ENCODE measurements around the gene PDIK1L. TPM values are rescaled to one million over a fixed set of nuclear protein-coding genes. Genes with fewer than 3 reads are reported as not detected.
"Not testable (repeated sequence)": the region's sequence is repeated elsewhere in the genome, so short reads cannot be mapped to it uniquely, and the experiment has no call there.

PDIK1L gene
- total RNA-seq, 4 donors from 2014 or later = 5.1 to 6.4 (median 5.7) TPM

GRCh38 chr1:26105226-26105548, 6.4 kb upstream of the PDIK1L start:
- intact Hi-C loops (cut with DNase I) = loop anchor here (2.0 to 5.0 kb wide), 3 partner anchors 40 to 68 kb away; no protein-coding TSS in a partner anchor
- H3K36me3 ChIP-seq; H3K27me3 ChIP-seq; H3K4me3 ChIP-seq; H3K4me1 ChIP-seq; H3K9me3 ChIP-seq; DNase-seq (ENCODE audit: extremely low spot score); H3K27ac ChIP-seq (replicated peaks in 1 of 4): not testable (repeated sequence)
- 44% methylated on average over 5 of the region's 5 CpGs for WGBS
- TF ChIP-seq CTCF (IDR thresholded peaks at IDR 0.05) = peak in 1 of 3 experiments; percentile 1

- intact Hi-C loops (cut with DNase I) = loop anchor here (5.0 kb wide), 3 partner anchors 53 to 123 kb away; partner anchors contain the start of gene CEP85
- Histone ChIP-seq H3K4me3 (no peak overlapping the region), H3K4me1 (peaks cover 26 to 28% (median 28%) of the 10 kb centered on the region in 4 donors), H3K27ac (replicated peaks in 1 of 4) (peak overlapping the region in 1 of 4 donors; percentile 94), H3K27me3 (no peaks in the 10 kb centered on the region), H3K9me3 (no peaks in the 10 kb centered on the region), H3K36me3 (peaks cover 0 to 3% (median 1%) of the 10 kb centered on the region in 4 donors)
- DNase-seq (ENCODE audit: extremely low spot score) = no peak
- 89% methylated on average over 5 of the region's 5 CpGs for WGBS
- TF ChIP-seq POLR2A (IDR thresholded peaks at IDR 0.05; ENCODE audit: low read depth) (no peak), EP300 (IDR thresholded peaks at IDR 0.05) (no peak), POLR2AphosphoS5 (IDR thresholded peaks at IDR 0.05) (no peak), CTCF (IDR thresholded peaks at IDR 0.05) (no peak)
Observed at GRCh38 chr1:26109229-26110164, 2.1 kb upstream of the PDIK1L start.

GRCh38 chr1:26110731-26111529, 694 bp upstream of the PDIK1L start:
- peak; percentile 94 for DNase-seq (ENCODE audit: extremely low spot score)
- Histone ChIP-seq H3K4me1 (peaks cover 25 to 35% (median 27%) of the 10 kb centered on the region in 4 donors), H3K4me3 (peak overlapping the region; percentile 95 to 100 (median 98)), H3K27ac (replicated peaks in 1 of 4) (peak overlapping the region; percentile 92 to 97 (median 94)), H3K27me3 (no peaks in the 10 kb centered on the region), H3K36me3 (peaks cover 0 to 18% (median 8%) of the 10 kb centered on the region in 4 donors), H3K9me3 (no peaks in the 10 kb centered on the region)
- TF ChIP-seq EP300 (IDR thresholded peaks at IDR 0.05) = no peak
- TF ChIP-seq CTCF (IDR thresholded peaks at IDR 0.05) = no peak
- TF ChIP-seq POLR2AphosphoS5 (IDR thresholded peaks at IDR 0.05) = peak; percentile 9 to 58
- peak; percentile 15 for TF ChIP-seq POLR2A (IDR thresholded peaks at IDR 0.05; ENCODE audit: low read depth)
- 3% methylated on average over 8 of the region's 85 CpGs for WGBS
- intact Hi-C loops (cut with DNase I) = loop anchor here (5.0 kb wide), 1 partner anchor 121 kb away; the partner anchor contains the start of gene CEP85

GRCh38 chr1:26112407-26112775, 767 bp downstream of the PDIK1L start:
- H3K9me3 ChIP-seq = no peaks in the 10 kb centered on the region
- peak overlapping the region; percentile 95 to 100 (median 98) for H3K4me3 ChIP-seq
- H3K27me3 ChIP-seq = no peaks in the 10 kb centered on the region
- TF ChIP-seq POLR2A (IDR thresholded peaks at IDR 0.05; ENCODE audit: low read depth) (no peak), CTCF (IDR thresholded peaks at IDR 0.05) (no peak), EP300 (IDR thresholded peaks at IDR 0.05) (no peak)
- no peak for DNase-seq (ENCODE audit: extremely low spot score)
- intact Hi-C loops (cut with DNase I) = loop anchor here (5.0 kb wide), 1 partner anchor 120 kb away; the partner anchor contains the start of gene CEP85
- peaks cover 0 to 32% (median 13%) of the 10 kb centered on the region in 4 donors for H3K36me3 ChIP-seq
- peaks cover 25 to 35% (median 27%) of the 10 kb centered on the region in 4 donors for H3K4me1 ChIP-seq
- WGBS = 1% methylated on average over 7 of the region's 9 CpGs
- H3K27ac ChIP-seq (replicated peaks in 1 of 4) = peak overlapping the region; percentile 92 to 97 (median 94)
